Right cardiac atrium (tissue), 5 donors: ENCODE measurements around the gene DPF3. TPM values are rescaled to one million over a fixed set of nuclear protein-coding genes. Genes with fewer than 3 reads are reported as not detected.
A peak's percentile ranks its signal among the peaks of the same experiment; 100 is the strongest.

ENCODE experiments used
- ATAC-seq, 2 donors: fragments of 200-7000 bp; cut with Tn5 transposase; one replicate each; pipeline versions ENCODE4 v1.8.0 to v1.9.1; 2020; ENCODE audit warnings: moderate library complexity in 2 of 2, mild to moderate bottlenecking in 1 of 2
- DNase-seq, 3 donors: peaks; one replicate each; pipeline ENCODE4 v3.0.0-alpha.2; 2020
- H3K27ac ChIP-seq: one replicate; pipeline ENCODE4 v1.5.1; 2013; ENCODE audit warnings: mild to moderate bottlenecking, low read length, control low read depth, moderate library complexity
- H3K27me3 ChIP-seq: one replicate; pipeline ENCODE4 v1.6.1; 2013; ENCODE audit not compliant: control insufficient read depth, insufficient read depth
- H3K4me1 ChIP-seq: one replicate; pipeline ENCODE4 v1.6.1; 2013; ENCODE audit warnings: low read length; ENCODE audit not compliant: control insufficient read depth, insufficient read depth
- H3K4me3 ChIP-seq: one replicate; pipeline ENCODE4 v1.5.1; 2013; ENCODE audit warnings: low read length, control low read depth
- H3K9me3 ChIP-seq: one replicate; pipeline ENCODE4 v1.6.1; 2013; ENCODE audit warnings: low read length; ENCODE audit not compliant: control insufficient read depth
- WGBS: extraction: QIAGEN DNeasy Blood & Tissue Kit; methylation state at CpG from one replicate; pipeline ENCODE4 v1.1.7; 2013; 5-methylcytosine and 5-hydroxymethylcytosine counted together
- intact Hi-C, 4 donors: fragments of 100-400 bp; cut with DNase I; formaldehyde crosslinking; loops; one replicate each; pipeline versions ENCODE4 v1.11.0 to v1.14.0; 2022 to 2023
- polyA plus RNA-seq: library from polyadenylated mRNA; stranded (reverse); fragments of 200-250 nt; gene quantifications from one replicate; pipeline ENCODE4 v1.2.3, GENCODE V29; 2013
- total RNA-seq, 4 donors: library from RNA; stranded (reverse); fragmentation: NEBNext Ultra II Directional; extraction: Animal tissue kit (Norgen Biotek cat#: 25700); gene quantifications; one replicate each; pipeline ENCODE4 v1.2.1, GENCODE V29; 2021
- donor health status: healthy with polysubstance abuse.
- donor health status: DM: no; HTN: yes; CAD: no.
- donor health status: DM: no; HTN: no; CAD: no.
- donor health status: DM: no; HTN: yes; CAD: no; lungs with severe emphysema.
- donor health status: DM: yes; HTN: yes; CAD: no.

Gene DPF3
- total and polyA plus RNA-seq, 5 donors: 16.5 to 33.0 (median 25.9) TPM

DNA sequence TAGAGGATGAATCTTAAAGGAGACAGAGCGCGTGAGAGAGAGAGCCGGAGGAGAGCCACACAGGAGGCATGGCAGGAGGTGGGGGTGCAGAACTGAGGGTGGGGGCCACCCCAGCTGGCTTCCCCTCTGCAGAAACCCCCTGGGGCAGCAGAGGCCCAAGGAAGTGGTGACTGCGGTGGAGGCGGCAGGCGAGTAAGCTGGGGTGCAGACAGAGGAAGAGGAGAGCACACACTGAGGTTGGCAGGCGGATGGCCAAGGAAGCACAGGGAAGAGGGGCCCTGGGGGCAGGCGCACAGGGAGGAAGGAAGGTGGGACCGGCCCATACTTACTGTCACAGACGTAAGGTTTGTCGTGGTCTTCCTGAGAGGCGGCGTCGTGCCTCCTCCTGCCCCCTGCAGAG, 179.8 kb downstream of the DPF3 start:
- Histone ChIP-seq H3K9me3 (no peaks in the 10 kb centered on the region), H3K4me1 (peaks cover 8% of the 10 kb centered on the region), H3K4me3 (no peak overlapping the region), H3K27me3 (no peaks in the 10 kb centered on the region), H3K27ac (peak overlapping the region; percentile 88)
- ATAC-seq (no peak), DNase-seq (peak in 1 of 3 donors; percentile 61)
- WGBS: 79% methylated on average over 14 of the region's 14 CpGs
- intact Hi-C loops: no loop called here

DNA sequence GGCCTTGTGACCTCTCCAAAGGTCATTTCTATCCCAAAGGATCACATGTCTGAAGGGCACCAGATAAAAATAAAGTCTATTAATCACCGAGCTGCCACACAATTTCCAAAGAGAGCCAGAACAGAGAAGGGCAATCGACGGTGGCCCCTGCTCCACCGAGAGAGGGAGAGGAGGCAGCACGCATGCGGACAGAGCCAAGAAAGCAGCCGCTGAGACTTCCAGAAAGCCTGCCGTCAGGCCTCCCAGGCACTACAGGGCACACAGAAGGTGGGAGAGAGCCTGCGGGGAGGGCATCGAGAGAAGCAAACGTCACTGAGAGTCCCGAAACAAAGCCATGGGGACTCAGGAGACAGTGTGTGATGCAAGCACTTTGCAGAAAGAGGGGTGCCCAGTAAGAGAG, 182.0 kb downstream of the DPF3 start:
- intact Hi-C loops: no loop called here
- DNase-seq: no peak
- no peak for ATAC-seq
- Histone ChIP-seq H3K4me1 (peaks cover 8% of the 10 kb centered on the region), H3K9me3 (no peaks in the 10 kb centered on the region), H3K27ac (no peak overlapping the region), H3K4me3 (no peak overlapping the region), H3K27me3 (no peaks in the 10 kb centered on the region)
- WGBS: 72% methylated on average over 12 of the region's 12 CpGs

DNA sequence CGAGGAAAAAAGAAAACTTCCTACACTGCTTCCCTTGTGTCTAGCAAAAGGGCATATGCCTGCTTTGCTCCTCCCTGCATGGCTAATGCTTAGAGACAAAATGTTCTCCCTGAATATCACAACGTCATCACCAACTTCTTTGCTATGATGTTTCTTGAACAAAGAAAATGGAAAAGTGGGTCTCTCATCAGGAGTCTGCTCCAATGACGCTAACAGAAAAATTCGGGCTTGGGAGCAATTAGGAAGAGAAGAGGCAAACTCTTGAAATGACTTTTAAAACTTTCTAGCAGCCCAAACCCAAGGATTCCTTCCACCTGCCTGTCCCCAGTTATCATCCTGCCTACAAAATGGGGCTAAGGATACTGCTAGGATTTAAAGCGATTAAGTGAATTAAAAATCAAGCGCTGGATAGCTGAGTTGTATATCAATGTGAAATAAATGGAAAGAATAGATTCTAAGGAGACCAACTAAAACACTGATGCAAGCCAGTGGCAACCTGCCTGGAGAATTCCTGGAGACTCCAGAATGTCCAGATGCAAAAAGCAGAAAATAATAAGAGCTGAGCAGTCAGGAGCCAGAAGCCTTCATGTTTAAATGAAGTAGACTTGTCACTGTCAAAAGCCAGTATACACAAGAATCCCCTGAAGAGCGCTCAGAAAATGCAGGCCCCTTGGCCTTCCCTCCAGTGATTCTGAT, 183.8 kb downstream of the DPF3 start:
- Histone ChIP-seq H3K4me3 (no peak overlapping the region), H3K27me3 (no peaks in the 10 kb centered on the region), H3K4me1 (peaks cover 5% of the 10 kb centered on the region), H3K27ac (no peak overlapping the region), H3K9me3 (no peaks in the 10 kb centered on the region)
- WGBS: 79% methylated on average over 7 of the region's 7 CpGs
- ATAC-seq (peak in 1 of 2 donors; percentile 30), DNase-seq (peak in 1 of 3 donors; percentile 70)
- intact Hi-C loops: no loop called here

DNA sequence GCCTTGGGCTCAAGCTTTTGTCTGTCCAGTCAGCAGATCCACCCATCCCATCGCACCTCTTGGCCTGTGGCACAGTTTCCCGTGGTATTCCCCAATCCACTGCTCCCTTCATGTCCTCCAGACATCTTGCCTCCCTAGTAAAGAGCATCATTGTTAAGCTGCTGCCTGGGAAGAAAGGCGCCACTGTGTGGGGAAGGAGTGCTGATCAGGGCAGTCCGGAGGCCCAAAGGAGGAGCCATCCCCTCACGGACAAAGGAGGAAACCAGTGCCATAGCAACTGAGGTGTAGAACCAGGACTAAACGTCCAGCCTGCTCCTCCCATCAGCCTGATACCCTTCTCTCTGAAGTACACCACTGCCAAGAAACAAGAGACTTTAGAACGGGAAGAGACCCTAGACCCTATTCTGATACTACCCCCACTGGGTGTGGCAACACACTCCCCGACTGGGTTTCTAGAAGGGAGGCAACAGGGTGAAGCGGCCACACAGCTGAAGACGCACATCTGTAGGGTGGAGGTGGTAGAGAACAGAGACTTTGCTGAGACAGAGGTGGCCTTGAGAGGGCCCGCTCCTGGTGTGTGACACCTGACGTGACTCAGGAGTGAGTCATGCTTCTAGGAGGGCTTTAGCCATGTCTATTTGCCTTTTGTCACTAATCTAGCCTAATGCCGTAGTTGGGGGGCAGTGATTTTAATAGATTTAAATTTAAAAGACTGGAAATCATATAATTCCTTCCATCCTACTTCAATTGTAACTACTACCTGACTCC, 185.0 kb downstream of the DPF3 start:
- intact Hi-C loops: no loop called here
- H3K27ac ChIP-seq: no peak overlapping the region
- no peaks in the 10 kb centered on the region for H3K9me3 ChIP-seq
- H3K4me1 ChIP-seq: peaks cover 5% of the 10 kb centered on the region
- WGBS: 81% methylated on average over 13 of the region's 13 CpGs
- DNase-seq (no peak), ATAC-seq (peak in 1 of 2 donors; percentile 11)
- H3K27me3 ChIP-seq: no peaks in the 10 kb centered on the region
- no peak overlapping the region for H3K4me3 ChIP-seq

DNA sequence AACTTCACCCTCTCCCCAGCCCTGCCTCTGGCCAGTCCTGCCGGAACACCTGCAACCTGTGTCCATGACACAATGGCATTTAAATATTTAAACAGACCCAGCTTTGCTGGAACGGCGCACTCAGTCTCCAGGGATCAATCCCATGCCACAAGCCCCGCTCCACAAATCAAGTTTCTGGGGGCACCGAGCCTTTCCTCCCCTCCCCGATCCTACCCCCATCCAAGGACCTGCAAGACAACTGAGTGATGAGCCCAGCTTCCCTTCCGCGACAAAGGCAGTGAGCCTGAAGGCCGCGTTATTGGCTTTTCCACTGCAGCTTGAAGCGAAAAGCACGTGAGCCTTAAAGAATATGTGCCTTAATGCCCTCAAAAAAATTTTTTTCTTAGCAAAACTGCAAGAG, 185.7 kb downstream of the DPF3 start:
- intact Hi-C loops: no loop called here
- Histone ChIP-seq H3K27ac (no peak overlapping the region), H3K9me3 (no peaks in the 10 kb centered on the region), H3K4me1 (peaks cover 5% of the 10 kb centered on the region), H3K27me3 (no peaks in the 10 kb centered on the region), H3K4me3 (no peak overlapping the region)
- DNase-seq: no peak
- no peak for ATAC-seq
- 93% methylated on average over 12 of the region's 12 CpGs for WGBS

DNA sequence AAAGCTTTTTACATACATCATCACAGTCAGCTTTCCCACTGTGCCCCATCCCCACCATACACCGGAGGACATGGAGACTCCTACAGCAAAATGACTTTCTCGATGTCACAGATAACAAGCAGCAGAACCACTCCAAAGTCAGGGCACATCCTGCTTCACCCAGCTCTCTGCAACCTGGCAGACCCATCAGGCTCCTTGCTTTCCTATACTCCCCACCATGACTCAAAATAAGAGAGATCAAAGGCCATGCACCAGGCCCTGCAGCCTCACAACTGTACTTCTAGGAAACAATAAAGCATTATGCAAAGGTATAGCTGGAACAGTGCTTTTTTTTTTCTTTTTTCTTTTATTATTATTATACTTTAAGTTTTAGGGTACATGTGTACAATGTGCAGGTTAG, 187.4 kb downstream of the DPF3 start:
- intact Hi-C loops: no loop called here
- H3K27me3 ChIP-seq: no peaks in the 10 kb centered on the region
- H3K4me1 ChIP-seq: peaks cover 2% of the 10 kb centered on the region
- no peak overlapping the region for H3K27ac ChIP-seq
- ATAC-seq: no peak
- H3K4me3 ChIP-seq: no peak overlapping the region
- WGBS: 69% methylated on average over 2 of the region's 2 CpGs
- no peak for DNase-seq
- H3K9me3 ChIP-seq: no peaks in the 10 kb centered on the region

DNA sequence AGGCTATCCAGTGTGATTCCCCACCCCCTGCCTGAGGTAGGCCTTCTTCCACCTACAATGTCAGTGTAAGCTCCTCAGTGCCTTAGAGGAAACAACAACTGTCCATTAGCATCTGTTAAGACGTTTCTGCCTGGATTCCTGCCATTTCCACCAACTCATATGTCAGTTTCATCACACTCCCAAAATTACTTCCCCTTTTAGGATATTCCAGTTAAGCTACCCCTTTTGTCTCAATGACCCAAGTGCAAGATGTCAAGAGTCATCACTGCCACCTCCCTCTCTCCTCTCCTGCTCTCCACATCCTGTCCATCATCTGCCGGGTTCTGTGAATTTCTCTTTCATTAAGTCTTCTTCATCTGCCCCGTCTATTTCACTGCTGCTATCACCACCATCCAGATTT, 189.4 kb downstream of the DPF3 start:
- ATAC-seq: no peak

DNA sequence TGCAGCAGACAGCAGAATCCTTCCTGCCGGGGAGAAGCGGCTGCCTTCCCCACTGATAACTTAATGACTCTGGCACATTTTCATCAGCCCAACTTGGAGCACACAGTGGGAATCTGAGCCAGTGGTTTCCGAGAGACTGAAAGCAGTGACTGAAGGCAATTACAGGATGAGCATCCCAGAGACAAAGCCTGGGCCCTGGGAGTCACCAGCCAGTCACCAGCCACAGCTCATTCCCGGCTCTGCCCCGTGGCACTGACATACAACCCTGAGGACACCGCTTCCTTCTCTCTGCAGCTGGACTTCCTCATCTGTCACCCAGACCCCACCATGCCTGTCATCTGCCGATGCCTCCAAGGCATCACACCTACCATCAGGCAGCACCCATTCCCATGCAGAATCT, 192.3 kb downstream of the DPF3 start:
- 14% methylated on average over 7 of the region's 7 CpGs for WGBS
- no peaks in the 10 kb centered on the region for H3K9me3 ChIP-seq

More for the DNA sequence above, 189.4 kb downstream of the DPF3 start:
- Histone ChIP-seq H3K4me3 (no peak overlapping the region), H3K27ac (no peak overlapping the region), H3K9me3 (no peaks in the 10 kb centered on the region), H3K27me3 (no peaks in the 10 kb centered on the region), H3K4me1 (peaks cover 11% of the 10 kb centered on the region)
- 33% methylated on average over 3 of the region's 3 CpGs for WGBS
- DNase-seq: no peak
- intact Hi-C loops: no loop called here

DNA sequence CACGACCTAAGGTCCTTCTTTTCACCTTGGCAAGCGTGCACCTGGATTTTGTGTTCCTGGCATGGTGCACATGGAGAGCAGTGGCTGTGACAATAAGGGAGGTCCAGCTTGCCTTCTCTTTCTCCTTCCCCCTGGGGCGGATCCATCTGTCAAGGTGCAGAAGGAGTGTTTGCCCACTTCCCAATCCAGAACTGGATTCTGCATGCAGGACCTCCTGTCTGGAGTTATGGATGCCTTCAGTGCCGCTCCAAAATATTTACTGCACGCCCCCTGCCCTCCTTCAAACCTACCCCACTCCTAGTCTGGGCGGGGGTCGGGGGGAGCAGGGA, 192.7 kb downstream of the DPF3 start:
- no peaks in the 10 kb centered on the region for H3K9me3 ChIP-seq
- no peak overlapping the region for H3K27ac ChIP-seq
- H3K4me3 ChIP-seq: no peak overlapping the region
- no peaks in the 10 kb centered on the region for H3K27me3 ChIP-seq
- ATAC-seq (no peak), DNase-seq (no peak)
- intact Hi-C loops: no loop called here
- 46% methylated on average over 7 of the region's 7 CpGs for WGBS
- H3K4me1 ChIP-seq: peaks cover 11% of the 10 kb centered on the region

More for the DNA sequence above, 192.3 kb downstream of the DPF3 start:
- H3K4me1 ChIP-seq: peaks cover 11% of the 10 kb centered on the region
- ATAC-seq (peak; percentile 60 to 64), DNase-seq (peak in 2 of 3 donors; percentile 65 to 66)
- intact Hi-C loops: no loop called here
- H3K4me3 ChIP-seq: no peak overlapping the region
- no peaks in the 10 kb centered on the region for H3K27me3 ChIP-seq
- H3K27ac ChIP-seq: no peak overlapping the region

DNA sequence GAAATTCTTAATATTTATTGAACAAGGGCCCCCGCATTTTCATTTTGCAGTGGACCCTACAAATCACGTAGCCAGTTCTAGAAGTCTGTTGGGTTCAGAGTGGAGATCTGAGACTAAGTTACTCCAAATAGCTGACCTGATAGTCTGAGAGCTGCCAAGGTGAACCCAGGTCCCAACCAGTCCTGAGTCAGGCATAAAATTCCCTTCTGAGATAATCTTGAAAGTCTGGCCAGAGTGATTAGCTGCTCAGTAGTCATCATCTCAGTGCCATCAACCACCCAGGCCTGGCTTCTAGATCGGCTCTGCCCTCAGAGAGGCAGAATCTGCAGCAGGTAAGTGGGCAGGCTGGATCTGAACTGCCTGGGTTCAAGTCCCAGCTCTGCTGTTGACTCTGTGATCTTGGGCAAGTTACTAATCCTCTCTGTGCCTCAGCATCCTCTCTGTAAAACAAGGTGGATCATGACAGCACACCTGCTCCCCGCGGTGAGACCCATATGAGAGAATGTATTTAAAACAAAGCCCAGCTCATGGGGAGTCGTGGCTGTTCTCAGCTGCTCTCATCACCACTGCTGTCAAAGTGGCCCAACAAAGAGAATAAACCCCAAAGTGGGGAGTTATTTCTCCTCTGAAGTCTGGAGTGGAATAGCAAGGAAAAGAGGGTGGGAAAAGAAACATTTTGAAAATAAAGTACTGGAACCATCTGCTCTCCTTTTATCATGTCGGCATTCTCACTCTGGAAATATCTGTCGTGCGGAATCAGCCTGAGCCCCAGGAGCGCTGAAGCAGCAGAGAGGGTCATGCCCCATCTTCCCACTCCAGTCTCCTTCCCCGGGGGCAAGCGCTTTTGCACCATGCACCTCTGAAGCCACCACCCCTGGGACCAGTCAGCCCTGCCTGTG, 193.3 kb downstream of the DPF3 start:
- Histone ChIP-seq H3K27ac (no peak overlapping the region), H3K9me3 (no peaks in the 10 kb centered on the region), H3K4me1 (peaks cover 11% of the 10 kb centered on the region), H3K4me3 (no peak overlapping the region), H3K27me3 (no peaks in the 10 kb centered on the region)
- 66% methylated on average over 12 of the region's 12 CpGs for WGBS
- intact Hi-C loops: no loop called here
- DNase-seq (no peak), ATAC-seq (no peak)

DNA sequence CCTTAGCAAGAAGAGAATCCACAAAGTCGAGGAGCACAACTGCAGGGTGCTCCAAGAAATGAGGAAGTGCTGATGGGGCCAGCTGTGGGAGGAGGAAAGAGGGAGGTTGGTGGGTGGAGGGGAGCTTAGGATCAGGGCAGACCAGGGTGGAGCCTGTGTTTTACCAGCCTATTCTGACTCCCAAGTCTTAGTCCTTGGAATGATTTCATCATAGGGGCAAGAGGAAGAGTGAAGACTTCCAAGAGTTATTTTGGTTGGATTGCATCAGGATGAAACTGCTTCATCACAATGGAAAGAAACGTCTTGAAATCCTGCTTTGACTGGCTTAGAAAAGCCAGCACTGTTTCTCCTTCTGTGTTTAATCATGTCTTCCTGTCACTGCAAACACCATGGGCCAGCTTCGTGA, 194.0 kb downstream of the DPF3 start:
- intact Hi-C loops: loop anchor here in 2 of 4 donors (5.0 to 10.0 kb wide), 2 partner anchors 192 to 195 kb away; partner anchors contain the start of gene DPF3 (in 2 of the 2)
- Histone ChIP-seq H3K4me1 (peaks cover 11% of the 10 kb centered on the region), H3K4me3 (no peak overlapping the region), H3K27me3 (no peaks in the 10 kb centered on the region), H3K9me3 (no peaks in the 10 kb centered on the region), H3K27ac (no peak overlapping the region)
- DNase-seq (peak in 2 of 3 donors; percentile 32 to 71), ATAC-seq (peak; percentile 67 to 82)
- 12% methylated on average over 3 of the region's 3 CpGs for WGBS
